ENCODE results near the gene TMEM185B.
"Not testable (repeated sequence)": the region's sequence is repeated elsewhere in the genome, so short reads cannot be mapped to it uniquely, and the experiment has no call there.

Gene TMEM185B

GRCh38 chr2:120223034-120223912 is at the start of gene TMEM185B:
TSS of gene TMEM185B (minus strand) at chr2:120223400. CDS start at chr2:120222976, 424 bp downstream.
- peak; percentile 91 for DNase-seq

DNA sequence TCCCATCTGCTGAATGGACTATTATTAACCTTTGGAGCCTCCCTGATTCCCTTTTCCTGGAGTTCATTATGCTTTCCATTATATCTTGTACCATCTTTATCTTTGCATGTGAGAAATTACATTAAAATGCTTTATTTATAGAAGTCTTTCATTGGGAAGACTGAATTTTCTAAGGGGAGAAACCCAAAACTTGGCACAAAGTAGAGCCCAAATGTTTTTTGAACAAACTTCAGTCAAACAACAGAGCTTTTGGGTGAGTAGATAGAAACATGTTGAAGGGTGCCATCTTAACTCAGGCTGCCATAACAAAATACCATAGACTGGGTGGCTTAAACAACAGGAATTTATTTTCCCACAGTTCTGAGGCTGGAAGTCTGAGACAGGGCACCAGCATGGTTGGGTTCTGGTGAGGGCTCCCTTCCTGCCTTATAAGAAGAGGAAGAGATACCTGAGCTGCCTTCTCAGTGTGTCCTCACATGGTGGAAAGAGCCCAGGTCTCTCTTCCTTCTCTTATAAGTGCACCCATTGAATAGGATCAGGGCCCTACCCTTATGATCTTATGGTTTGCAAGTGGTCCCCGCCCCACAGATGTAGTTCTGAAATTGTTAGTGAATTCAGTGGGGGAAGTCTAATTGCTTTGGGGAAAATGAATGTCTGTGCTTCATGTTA is 48.6 kb upstream of the TMEM185B start:
- no peak for DNase-seq

- no peak for DNase-seq
Observed at GRCh38 chr2:120269816-120270215, 46.6 kb upstream of the TMEM185B start.

DNA sequence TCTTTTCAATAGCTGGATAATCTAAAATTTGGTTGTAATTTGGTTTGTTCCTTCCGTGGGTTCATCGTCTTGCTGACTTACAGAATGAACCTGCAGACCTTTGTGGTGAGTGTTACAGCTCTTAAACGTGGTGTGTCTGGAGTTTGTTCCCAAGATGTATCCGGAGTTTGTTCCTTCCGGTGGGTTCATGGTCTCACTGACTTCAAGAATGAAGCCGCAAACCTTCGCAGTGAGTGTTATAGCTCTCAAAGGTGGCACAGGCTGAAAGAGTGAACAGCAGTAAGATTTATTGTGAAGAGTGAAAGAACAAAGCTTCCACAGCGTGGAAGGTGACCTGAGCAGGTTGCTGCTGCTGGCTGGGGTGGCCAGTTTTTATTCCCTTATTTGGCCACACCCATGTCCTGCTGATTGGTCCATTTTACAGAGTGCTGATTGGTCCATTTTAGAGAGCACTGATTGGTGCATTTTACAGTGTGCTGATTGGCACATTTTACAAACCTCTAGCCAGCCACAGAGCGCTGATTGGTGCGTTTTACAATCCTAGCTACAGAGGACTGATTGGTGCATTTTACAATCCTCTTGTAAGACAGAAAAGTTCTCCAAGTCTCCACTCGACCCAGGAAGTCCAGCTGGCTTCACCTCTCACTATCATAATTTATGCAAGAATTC is 46.0 kb upstream of the TMEM185B start:
- no peak for DNase-seq

- DNase-seq, result no peak
Observed at GRCh38 chr2:120267348-120267747, 44.1 kb upstream of the TMEM185B start.

DNA sequence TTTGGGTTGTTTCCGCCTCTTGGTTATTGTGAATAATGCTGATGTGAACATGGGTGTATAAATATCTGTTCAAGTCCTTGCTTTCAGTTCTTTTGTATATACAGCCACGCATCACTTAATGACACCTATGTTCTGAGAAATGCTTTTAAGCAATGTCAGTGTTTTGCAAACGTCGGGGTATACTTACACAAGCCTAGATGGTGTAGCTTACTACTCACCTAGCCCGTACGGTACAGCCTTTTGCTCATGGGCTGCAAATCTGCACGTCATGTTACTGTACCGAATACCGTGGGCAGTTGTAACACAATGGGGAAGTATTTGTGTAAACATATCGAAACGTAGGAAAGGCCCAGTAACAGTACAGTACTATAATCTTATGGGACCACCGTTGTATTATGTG is 41.8 kb upstream of the TMEM185B start:
- DNase-seq, result no peak

DNA sequence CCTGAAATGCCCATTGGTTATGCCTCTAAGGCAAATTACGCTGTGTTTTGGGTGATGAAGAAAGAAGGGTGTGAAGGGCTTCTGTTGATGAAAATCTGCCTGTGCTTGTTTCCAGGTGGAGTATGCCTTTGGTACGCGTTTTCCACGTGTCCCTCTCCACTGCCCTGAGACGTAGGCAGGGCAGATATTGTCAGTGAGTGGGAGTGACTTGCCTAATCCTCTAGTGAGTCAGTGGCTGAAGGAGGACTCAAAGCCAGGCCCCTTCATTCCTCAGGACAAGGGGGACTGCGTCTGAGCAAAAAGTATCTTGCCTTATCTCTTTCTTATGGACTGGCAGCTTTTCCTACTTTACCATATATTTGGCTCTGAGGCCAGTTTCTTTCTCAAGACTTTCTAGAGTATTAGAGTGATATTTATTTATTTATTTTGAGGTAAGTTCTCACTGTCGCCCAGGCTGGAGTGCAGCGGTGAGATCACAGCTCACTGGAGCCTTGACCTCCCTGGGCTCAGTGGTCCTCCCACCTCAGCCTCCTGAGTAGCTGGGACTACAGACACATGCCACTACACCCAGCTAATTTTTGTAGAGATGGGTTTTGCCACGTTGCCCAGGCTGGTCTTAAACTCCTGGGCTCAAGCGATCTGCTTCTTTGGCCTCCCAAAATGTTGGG is 39.7 kb upstream of the TMEM185B start:
- DNase-seq, result no peak

- DNase-seq, result no peak
Observed at GRCh38 chr2:120262150-120262549, 39.0 kb upstream of the TMEM185B start.

DNA sequence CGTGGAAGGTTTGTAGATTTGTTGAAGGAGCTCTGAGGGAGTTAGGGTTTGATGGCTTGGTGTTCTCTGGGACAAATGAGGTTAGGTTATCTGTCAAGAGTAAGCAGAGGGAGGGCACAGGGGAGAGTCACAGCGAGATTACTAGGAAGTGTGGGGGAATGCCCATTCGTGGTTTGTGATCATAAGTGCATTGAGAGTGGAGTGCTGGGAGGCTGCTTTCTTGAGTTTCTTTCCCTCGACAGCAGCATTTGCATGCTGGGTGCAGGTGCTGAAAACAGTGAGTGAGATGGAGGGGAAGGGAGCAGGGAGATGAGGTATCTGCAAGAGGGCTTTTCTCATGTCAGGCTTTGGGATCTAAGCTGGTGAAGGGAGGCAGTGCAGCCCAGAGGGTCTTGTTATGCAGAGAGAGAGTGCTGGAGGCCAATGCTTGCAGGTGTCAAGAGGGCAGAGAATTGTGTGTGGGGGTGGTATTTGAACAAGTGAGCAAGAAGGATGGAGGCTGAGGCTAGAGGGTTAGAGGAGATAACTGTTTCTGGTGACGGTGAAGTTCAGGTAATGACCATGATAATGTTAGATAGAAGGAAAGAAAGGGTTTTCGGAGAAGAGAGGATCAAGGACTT is 38.3 kb upstream of the TMEM185B start:
- DNase-seq, result no peak

- DNase-seq, result no peak
Observed at GRCh38 chr2:120260736-120261135, 37.5 kb upstream of the TMEM185B start.

DNA sequence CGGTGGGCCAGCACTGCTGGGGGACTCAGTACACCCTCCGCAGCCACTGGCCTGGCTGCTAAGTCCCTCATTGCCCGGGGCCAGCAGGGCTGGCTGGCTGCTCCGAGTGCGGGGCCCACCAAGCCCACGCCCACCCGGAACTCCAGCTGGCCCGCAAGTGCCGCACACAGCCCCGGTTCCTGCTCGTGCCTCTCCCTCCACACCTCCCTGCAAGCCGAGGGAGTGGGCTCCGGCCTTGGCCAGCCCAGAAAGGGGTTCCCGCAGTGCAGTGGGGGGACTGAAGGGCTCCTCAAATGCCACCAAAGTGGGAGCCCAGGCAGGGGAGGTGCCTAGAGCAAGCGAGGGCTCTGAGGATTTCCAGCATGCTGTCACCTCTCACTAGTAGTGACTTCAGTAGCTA is 36.7 kb upstream of the TMEM185B start:
- not testable (repeated sequence) for DNase-seq

- DNase-seq, result no peak
Observed at GRCh38 chr2:120258196-120258595, 35.0 kb upstream of the TMEM185B start.

GRCh38 chr2:120257522-120257921 is 34.3 kb upstream of the TMEM185B start:
- no peak for DNase-seq

GRCh38 chr2:120256651-120257000 is 33.4 kb upstream of the TMEM185B start:
- no peak for DNase-seq

- DNase-seq, result no peak
Observed at GRCh38 chr2:120255986-120256650, 32.9 kb upstream of the TMEM185B start.

DNA sequence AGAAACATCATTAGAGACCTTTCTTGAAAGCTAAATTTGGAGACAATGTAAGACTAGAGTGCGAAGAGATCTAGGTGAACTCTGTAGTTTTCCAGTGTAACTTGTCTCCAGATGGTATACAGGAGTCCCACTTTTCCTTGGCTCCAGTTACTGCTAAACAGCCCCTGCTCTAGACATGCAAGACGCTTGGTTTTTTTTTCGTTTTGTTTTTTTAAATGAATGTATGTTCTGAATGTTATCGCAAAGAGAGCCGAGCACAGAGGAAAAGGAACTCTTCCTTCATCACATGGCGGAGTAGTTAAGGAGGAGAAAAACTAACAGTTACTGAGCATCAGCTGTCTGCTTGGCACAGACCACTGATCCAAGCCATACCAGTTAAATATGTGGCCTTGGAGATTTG is 31.9 kb upstream of the TMEM185B start:
- DNase-seq, result no peak

- no peak for DNase-seq
Observed at GRCh38 chr2:120254178-120254577, 31.0 kb upstream of the TMEM185B start.

DNA sequence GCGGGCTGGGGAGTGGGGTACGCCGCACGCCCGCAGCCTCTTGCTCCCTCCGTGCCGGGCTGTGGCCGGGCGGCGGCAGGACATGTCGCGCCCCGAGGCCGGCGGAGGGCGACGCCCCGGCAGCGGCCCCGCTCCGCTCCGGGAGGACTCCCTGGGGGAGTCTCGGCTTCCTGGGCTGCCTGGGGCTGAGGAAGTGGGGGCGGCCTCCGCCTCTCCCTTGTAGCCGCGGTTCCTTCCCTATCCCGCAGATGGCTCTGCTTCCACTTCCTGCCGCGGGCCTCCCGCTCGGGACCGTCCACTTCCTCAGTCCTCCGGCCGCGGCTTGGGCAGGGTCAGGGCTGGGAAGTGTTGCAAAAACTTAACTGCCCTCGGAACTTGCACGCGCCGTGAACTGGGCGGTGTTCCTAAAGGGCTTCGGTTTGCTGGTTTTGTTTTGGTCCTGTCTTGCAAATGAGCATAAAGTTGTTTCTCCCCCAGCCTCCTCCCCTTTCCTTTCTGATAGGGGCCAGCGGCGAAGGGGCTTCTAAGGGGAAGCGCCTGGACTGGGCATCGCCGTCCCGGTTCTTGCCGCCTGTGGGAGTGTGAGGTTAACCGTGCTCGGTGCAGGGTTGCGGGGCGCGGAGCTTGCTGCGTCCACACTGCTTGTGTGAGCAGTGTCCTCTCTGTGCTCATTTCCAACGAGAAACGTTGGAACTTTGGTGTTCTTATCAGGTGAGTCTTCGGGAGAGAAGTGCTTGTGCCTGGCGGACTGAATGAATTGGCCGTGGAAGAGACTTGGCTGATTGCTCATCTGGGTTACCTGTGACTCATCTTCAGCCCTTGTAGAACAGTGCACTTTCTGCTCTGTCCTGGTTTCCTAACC is 30.1 kb upstream of the TMEM185B start:
- peak; percentile 52 for DNase-seq

DNA sequence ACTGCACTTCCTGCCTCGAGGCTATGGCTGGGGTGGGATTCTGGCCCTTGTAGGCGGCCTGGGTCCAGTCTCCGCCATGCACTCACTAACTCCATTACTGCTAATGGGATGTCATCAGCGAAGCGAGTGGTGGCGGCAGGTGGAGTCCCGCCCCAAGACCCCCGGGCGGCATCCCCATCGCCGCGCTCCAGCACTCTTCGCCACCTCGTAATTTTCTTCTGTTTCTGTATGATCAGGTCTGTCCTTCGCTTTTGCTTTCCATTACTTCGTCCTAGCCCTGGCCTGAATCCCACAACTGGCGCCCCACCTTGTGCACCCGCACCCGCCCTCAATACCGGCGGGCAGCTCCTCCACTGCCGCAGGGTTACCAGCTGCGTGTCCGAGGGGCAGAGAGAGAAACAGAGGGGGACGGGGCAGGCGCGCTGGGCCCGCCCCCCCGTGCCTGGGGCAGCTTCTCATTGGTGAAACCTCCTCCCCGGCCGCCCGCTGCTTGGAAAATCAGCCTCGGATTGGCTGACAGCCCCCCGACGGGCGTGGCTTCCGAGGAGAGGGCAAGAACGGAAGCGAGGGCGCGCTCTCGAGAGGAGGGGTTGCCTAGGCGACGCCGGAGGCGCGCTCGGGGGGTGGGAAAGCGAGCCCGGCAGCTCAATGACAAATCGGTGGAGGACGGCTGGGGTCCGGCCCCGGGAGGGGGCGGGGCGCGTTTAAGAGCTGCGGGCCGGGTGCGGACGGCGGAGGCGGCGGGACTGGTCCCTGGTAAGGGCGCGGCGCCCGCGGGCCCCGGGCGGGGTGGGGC is 29.2 kb upstream of the TMEM185B start, which contains the start of gene RALB:
Gene RALB (plus strand): TSS at position 628 of the 796 bp plus-strand sequence. CDS start 25,813 bp downstream, outside the sequence.
- DNase-seq, result peak; percentile 99

DNA sequence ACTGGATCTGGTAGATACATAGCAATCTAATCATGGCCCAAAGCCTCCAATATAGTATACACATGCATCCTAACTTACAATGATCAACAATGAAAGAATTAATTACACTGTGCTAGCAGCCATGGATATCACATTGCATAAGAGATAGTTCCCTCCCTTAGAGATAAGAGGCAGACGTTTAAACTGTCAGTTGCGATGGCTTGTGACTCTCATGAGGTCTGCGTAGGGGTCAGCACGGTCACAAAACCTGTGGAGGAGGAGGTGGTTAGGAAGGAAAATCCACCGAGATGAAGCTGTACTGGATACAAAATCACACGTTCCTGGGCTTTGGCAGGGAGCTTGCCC is 28.7 kb upstream of the TMEM185B start:
- DNase-seq, result no peak
